Ishikawa (cell line): ENCODE measurements around the gene KRT28.

Experiments used
- EP300 ChIP-seq: IDR thresholded peaks from 2 replicates; pipeline ENCODE4 v1.6.1; 2012; ENCODE audit warnings: borderline replicate concordance
- NFIC ChIP-seq: IDR thresholded peaks from 2 replicates; pipeline ENCODE4 v1.6.1; 2012
- RAD21 ChIP-seq: IDR thresholded peaks from 2 replicates; pipeline ENCODE4 v1.6.1; 2012; ENCODE audit warnings: low read depth
- TAF1 ChIP-seq: IDR thresholded peaks from 2 replicates; pipeline ENCODE4 v1.6.1; 2012; ENCODE audit warnings: low read depth, mild to moderate bottlenecking
- TF ChIP-seq, protein P1 (sequence below): IDR thresholded peaks from 2 replicates; pipeline ENCODE4 v1.6.1; 2012; ENCODE audit warnings: low read depth, mild to moderate bottlenecking

DNA sequence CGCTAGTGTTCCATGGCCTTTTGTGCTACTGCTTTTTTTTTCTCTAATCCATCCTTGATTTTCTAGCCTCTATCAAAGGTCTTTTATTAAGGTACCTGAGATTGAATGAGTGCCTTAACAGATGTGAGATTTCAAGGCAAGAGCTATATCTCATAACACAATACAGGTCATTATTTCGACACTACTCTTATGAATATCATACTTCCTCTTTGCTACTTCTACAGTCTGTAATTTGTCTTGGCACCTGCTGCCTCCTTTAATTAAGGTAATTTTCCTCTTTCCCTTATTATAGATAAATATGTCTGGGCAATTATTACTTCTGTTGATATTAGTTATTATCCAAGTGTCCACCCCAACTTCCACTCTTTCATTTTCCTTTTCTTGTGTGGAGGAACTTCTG, 5.3 kb downstream of the KRT28 start:
- TF ChIP-seq EP300: no peak
- TF ChIP-seq NFIC: no peak
- no peak for TF ChIP-seq RAD21
- TF ChIP-seq, protein P1, sequence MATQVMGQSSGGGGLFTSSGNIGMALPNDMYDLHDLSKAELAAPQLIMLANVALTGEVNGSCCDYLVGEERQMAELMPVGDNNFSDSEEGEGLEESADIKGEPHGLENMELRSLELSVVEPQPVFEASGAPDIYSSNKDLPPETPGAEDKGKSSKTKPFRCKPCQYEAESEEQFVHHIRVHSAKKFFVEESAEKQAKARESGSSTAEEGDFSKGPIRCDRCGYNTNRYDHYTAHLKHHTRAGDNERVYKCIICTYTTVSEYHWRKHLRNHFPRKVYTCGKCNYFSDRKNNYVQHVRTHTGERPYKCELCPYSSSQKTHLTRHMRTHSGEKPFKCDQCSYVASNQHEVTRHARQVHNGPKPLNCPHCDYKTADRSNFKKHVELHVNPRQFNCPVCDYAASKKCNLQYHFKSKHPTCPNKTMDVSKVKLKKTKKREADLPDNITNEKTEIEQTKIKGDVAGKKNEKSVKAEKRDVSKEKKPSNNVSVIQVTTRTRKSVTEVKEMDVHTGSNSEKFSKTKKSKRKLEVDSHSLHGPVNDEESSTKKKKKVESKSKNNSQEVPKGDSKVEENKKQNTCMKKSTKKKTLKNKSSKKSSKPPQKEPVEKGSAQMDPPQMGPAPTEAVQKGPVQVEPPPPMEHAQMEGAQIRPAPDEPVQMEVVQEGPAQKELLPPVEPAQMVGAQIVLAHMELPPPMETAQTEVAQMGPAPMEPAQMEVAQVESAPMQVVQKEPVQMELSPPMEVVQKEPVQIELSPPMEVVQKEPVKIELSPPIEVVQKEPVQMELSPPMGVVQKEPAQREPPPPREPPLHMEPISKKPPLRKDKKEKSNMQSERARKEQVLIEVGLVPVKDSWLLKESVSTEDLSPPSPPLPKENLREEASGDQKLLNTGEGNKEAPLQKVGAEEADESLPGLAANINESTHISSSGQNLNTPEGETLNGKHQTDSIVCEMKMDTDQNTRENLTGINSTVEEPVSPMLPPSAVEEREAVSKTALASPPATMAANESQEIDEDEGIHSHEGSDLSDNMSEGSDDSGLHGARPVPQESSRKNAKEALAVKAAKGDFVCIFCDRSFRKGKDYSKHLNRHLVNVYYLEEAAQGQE: no peak
- no peak for TF ChIP-seq TAF1
